HS-27A (cell line): ENCODE data around the gene ZNF618.
"Not testable (repeated sequence)": the region's sequence is repeated elsewhere in the genome, so short reads cannot be mapped to it uniquely, and the experiment has no call there.

Experiments used
- DNase-seq: peaks from one replicate; pipeline ENCODE4 v3.0.0-alpha.2; 2012; ENCODE audit warnings: low read depth, missing footprints

ZNF618 gene

GRCh38 chr9:113988385-113989016, 112.4 kb downstream of the ZNF618 start:
- no peak for DNase-seq

DNA sequence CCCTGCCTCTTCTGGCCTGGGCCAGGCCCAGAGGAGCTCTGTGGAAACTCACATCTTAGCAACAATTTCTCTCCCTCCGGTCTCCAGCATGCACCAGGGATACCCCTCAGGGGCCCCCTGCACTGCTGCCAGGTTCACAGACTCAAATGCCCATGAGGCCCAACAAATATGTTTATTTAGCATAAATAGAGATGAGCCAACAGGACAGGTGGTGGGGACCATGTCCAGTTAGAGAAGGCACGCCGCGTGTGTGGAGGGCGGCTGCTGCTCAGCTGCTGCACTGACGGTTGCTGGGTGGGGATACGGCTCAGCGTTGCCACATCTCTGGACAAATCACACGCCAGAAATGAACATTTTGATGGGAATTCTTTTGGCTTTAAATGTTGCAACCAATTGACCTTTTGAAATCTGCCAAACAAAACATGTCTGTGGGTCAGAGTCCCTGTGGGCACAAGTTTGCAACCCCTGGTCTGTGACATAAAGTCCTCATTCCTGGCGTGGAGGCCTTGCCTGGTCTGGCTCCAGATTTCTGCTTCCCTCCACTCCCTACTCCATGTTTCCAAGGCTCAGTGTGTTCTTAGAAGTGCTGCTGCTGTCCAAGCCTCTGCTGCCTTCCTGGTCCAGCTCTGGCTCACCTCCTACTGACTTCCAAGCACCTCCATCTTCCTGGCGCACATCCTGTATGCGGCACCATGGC, 113.1 kb downstream of the ZNF618 start:
- no peak for DNase-seq

- DNase-seq, result no peak
These were observed 113.8 kb downstream of the ZNF618 start for GRCh38 chr9:113989714-113990569.

GRCh38 chr9:113990570-113990907, 114.4 kb downstream of the ZNF618 start:
- DNase-seq, result no peak

GRCh38 chr9:113990975-113991471, 114.9 kb downstream of the ZNF618 start:
- no peak for DNase-seq

DNA sequence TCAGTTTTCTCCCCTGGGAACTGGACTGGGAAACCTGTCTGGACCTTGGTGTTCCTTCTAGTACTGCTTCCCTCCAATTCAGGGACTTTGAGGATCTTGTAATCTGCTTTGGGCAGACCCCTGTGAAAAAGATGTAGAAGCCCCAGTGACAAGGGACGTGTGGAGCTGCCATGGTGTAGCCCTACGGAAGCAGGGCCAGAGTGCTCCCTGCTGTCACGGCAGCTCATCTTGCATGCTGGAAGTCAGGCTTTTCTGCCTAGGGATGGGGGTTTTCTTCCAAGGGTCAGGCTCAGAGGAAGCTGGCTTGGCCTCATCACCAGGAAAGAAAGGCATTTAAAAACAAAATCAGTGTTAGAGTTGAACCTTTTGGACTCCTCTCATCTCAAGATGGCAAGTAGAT, 115.6 kb downstream of the ZNF618 start:
- DNase-seq, result no peak

DNA sequence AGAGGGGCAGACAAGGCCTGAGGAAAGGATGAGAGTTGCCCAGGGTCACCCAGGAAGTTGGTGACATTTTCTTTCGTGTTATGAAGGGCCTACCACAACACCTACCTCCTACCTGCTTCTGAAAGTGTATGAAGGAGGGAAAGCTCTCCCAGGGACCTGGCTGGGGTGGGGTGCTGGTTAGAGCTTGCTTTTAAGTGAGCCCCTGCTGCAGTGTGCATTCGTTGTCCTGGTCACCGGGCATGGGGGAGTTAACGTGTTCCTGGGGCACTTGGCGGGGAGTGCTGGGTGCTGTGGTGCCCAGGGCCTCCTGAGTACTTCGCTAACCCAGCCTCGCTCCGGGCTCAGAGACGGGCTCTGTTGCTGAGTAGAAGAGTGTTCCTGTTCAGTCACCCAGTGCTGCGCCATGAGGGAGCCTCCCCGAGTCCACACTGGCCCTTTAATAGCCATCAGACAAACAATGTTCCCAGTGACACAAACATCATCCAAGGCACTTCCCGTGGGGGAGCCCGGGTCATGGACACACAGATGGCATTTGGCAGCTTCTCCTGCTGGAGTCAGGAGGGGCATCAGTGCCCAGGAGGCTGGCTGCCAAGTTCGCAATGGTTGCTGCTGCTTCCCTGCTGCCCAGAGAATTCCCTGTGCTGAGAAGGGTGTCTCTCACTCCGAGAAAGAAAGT, 116.3 kb downstream of the ZNF618 start:
- DNase-seq, result no peak

GRCh38 chr9:113992994-113993393, 116.9 kb downstream of the ZNF618 start:
- DNase-seq, result no peak

DNA sequence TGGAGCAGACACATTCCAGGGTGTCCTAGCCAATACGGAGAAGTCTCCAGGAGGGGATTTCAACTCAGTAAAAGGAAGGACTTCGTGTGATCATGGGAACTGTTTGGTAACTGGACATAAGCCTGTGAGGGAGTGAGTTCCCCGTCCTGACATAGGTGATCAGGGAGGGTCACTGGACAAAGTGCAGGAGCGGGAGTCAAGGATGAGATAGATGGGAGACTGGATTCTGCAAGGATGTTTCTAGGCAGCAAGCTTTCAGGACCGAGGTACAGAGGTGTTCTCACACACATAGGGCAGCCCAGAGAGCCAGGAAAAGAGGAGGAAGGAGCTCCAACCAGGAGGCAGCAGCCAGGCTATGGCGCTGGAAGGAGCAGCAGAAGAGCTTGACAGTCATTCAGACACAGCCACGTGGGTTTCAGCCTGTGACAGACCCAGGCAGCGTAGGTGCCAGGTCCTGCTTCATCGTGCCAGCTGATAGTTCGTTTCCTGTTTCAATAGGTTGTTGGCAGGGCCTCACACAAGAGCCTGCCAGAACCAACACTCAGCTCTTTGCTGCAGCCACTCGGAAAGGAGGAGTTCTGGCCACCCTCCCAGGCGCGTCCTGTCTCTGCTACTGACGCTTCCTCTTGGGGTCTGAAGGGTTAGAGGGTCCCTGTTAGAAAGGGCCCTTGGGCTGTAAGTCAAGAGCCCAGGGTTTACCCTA, 117.9 kb downstream of the ZNF618 start:
- DNase-seq, result no peak

DNA sequence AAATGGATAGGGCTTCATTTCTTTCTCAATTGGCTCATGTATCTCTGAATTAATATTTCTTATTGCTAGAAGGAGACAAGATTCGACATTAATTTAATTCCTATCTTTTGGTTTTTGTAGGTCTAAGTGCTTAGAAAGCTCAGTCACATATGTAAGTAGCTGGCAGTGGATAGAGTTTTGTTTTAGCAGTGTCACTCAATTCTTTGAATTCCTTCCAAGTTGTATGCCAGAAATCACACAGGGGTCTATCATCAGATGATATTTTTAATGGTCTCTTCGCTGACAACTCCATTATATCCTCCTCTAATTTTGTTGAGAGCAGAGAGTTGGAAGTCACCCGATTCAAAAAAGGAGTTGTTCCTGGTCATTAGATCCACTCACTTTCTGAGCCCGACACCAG, 119.3 kb downstream of the ZNF618 start:
- DNase-seq, result no peak

GRCh38 chr9:113995963-113996362, 119.9 kb downstream of the ZNF618 start:
- DNase-seq, result no peak

GRCh38 chr9:113996531-113997001, 120.5 kb downstream of the ZNF618 start:
- DNase-seq, result no peak

DNA sequence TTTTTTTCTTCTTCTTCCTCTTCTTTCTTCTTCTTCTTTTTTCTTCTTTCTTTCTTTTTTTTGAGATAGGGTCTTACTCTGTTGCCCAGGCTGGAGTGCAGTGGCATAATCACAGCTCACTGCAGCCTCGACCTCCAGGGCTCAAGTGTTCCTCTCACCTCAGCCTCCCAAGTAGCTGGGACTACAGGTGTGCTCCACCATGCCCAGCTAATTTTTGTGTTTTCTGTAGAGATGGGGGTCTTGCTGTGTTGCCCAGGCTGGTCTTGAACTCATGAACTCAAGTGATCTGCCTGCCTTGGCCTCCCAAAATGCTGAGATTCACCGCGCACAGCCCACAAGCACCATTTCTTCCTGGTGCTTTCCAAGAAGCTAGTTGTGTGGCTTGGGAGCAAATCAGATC, 121.0 kb downstream of the ZNF618 start:
- not testable (repeated sequence) for DNase-seq

- no peak for DNase-seq
These were observed 121.5 kb downstream of the ZNF618 start for GRCh38 chr9:113997610-113998009.

DNA sequence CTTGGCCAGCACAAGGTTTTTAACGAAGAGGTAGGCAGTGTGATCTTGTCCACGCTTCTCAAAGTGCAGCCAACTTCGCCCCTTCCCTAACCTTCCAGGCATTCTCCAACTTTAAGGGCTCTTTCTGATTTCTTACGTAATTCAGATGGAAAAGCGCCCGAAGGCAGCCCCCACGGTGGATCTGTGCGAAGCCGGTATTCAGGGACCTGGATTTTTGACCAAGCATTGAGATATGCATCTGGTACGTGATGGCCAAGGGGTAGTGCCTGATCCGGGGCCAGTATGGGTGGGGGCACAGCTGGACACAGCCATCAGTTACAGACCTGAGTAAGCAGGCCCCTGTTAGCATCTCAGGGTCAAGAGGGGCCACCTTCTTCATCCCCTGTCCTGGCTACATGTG, 122.0 kb downstream of the ZNF618 start:
- DNase-seq, result no peak

DNA sequence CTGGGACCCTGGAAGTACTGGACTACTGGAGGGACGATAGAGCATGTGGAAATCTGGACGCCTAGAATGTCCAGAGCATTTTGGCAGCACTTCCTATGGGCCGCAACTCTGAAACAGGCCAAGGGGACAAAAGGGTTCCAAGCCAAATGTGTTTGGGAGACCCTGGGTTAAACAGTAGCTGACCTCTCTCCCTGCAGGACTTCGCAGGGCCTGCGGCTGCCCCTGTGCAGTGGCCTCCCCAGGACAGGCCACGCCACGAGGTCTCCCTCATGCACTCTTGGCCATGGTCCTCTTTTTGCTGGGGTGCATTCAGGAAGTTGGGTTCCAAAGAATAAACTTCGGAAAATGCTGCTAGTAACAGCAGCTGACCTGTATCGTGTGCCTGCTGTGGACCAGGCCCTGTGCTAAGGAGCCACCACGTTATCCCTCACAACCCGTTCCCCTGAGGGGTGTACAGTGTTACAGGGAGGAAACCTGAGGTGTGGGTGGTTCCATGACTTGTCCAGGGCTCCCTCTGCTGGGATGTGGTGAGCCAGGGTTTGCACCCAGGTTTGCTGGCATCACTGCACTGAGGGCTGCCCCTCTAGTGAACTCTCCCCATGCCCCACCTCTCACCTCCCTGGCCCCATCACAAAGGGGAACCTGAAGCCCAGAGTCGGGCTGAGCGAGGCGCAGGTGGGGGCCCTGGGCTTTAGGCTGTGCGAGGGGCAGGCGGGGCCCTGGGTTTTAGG, 122.6 kb downstream of the ZNF618 start:
- DNase-seq, result no peak

DNA sequence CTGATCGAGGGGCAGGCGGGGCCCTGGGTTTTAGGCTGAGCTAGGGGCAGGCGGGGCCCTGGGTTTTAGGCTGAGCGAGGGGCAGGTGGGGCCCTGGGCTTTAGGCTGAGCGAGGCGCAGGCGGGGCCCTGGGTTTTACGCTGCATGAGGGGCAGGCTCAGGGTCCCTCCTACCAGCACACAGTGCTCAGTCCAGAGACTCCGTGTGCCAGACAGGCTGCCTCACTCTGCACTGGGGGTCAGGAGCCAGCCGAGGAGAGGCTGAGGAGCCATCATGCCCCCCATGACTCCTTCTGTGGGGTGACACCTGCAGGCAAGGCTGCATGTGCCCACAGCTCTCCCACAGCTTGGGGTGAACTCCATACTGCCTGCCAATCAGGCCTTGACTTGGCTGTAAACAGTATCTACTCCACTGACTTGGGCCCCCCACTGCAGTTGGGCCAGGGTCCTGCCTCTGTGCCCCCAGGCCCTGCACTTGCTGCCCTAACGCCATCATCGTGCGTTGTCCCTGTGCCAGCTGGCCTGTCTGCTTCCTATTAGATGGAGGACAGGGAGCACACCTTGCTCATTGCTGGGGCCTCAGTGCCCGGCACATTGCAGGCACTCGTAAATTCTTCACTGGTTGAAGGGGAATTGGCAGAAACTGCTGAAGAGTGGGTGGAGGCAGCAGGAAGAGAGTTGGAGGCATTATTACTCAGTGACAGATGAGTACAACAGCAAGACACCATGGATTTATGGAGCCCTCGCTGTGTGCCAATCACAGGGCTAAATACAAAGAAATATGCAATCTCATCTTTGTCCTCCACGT, 123.3 kb downstream of the ZNF618 start:
- DNase-seq, result no peak

DNA sequence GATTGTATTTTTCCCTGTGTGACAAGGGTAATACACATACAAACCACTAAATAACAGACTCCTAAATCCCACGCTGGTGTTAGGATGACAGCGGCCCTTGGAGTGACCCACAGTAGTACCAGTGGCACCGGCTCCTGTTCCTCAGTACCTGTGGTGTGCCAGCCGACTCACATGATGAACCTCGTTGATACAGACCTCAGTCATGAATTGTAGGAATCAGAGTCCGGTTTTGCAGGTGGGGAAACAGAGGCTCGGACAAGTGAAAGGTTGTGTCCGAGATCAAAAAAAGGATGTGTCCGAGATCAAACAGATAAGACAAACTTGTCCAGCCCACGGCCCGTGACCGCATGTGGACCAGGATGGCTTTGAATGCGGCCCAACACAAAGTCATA, 124.0 kb downstream of the ZNF618 start:
- no peak for DNase-seq

GRCh38 chr9:114000671-114001409, 124.7 kb downstream of the ZNF618 start:
- no peak for DNase-seq

GRCh38 chr9:114001410-114001685, 125.2 kb downstream of the ZNF618 start:
- no peak for DNase-seq
